ENCODE data around the gene ABCF2. TPM values are rescaled to one million over a fixed set of nuclear protein-coding genes. Genes with fewer than 3 reads are reported as not detected.

The ABCF2 gene
- total and polyA plus RNA-seq, 12 donors = 13.0 to 35.2 (median 29.5) TPM

DNA sequence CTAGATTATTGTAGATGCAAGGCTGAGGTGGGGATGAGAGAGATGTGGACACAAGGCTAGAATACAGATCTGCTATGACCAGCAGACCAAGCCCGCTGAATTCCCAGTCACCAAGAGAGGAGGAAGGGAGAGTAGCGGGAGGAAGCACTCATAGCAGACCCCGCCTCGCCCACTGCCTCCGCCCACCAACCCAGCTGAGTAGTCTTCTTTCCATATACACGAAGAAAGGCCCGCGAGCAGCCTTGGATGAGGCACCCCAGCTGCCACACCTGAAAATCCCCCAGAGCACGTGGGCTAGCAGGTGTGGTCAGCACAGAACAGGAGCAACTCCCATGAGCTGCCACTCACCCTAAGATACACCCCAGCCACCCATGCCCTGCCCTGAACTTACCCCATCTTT is 8.8 kb downstream of the ABCF2 start:
- no peaks in the 10 kb centered on the region for H3K27me3 ChIP-seq
- H3K4me1 ChIP-seq = no peaks in the 10 kb centered on the region
- H3K4me3 ChIP-seq = no peak overlapping the region
- no peak overlapping the region for H3K27ac ChIP-seq
- intact Hi-C loops (cut with DNase I) = no loop called here
- TF ChIP-seq, protein P1, sequence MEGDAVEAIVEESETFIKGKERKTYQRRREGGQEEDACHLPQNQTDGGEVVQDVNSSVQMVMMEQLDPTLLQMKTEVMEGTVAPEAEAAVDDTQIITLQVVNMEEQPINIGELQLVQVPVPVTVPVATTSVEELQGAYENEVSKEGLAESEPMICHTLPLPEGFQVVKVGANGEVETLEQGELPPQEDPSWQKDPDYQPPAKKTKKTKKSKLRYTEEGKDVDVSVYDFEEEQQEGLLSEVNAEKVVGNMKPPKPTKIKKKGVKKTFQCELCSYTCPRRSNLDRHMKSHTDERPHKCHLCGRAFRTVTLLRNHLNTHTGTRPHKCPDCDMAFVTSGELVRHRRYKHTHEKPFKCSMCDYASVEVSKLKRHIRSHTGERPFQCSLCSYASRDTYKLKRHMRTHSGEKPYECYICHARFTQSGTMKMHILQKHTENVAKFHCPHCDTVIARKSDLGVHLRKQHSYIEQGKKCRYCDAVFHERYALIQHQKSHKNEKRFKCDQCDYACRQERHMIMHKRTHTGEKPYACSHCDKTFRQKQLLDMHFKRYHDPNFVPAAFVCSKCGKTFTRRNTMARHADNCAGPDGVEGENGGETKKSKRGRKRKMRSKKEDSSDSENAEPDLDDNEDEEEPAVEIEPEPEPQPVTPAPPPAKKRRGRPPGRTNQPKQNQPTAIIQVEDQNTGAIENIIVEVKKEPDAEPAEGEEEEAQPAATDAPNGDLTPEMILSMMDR (IDR thresholded peaks at IDR 0.05) = no peak
- peaks cover 0 to 100% (median 76%) of the 10 kb centered on the region in 9 donors for H3K36me3 ChIP-seq
- DNase-seq (no peak), ATAC-seq (no peak)
- no peaks in the 10 kb centered on the region for H3K9me3 ChIP-seq
- WGBS, 2 donors = 95% methylated on average over 9 of the region's 9 CpGs

DNA sequence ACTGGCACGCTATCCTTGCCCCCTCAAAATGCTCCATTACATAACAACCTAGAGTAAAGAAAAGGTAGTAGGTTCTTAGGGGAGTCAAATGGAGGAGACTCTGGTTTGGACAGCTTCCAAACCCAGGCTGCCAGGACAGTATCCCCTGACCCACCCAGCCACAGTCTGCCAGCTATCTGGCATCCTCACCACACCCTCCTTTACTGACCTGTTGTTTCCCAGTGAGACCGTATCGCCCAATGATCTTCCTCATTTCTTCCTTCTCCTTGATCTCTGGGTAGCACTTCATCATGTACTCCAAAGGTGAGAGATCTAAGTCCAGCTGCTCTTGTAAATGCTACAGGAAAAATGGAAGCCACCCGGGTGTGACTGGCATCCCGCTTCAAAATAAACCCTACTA is 11.6 kb downstream of the ABCF2 start:
- intact Hi-C loops (cut with DNase I) = no loop called here
- 96 to 98% methylated on average over 5 of the region's 5 CpGs for WGBS, 2 donors
- H3K27me3 ChIP-seq = no peaks in the 10 kb centered on the region
- ATAC-seq = no peak
- no peak for DNase-seq
- H3K36me3 ChIP-seq = peaks cover 0 to 88% (median 51%) of the 10 kb centered on the region in 9 donors
- no peaks in the 10 kb centered on the region for H3K4me1 ChIP-seq
- no peaks in the 10 kb centered on the region for H3K9me3 ChIP-seq
- no peak overlapping the region for H3K4me3 ChIP-seq
- TF ChIP-seq, protein P1 (IDR thresholded peaks at IDR 0.05) = no peak
- no peak overlapping the region for H3K27ac ChIP-seq

DNA sequence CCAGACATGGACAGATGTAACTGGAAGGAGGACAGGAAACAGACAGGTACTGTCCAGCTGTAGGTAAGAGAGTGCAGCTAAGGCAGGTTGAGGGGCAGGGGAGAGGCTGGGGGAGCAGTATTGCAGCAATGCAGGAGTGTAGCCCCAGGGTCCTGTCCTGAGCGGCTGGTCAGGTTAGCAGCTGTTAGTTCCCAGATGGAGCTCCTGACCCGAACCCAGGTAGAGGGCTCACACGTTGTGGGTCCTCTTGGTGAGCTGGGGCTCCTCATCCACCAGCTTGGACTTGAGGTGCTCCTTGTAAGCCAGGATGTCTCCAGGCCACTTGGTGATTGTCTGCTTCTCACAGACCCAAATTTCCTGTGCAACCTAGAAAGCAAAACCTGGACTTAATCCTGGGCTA is 13.2 kb downstream of the ABCF2 start:
- ATAC-seq (no peak), DNase-seq (no peak)
- H3K36me3 ChIP-seq = peaks cover 0 to 72% (median 45%) of the 10 kb centered on the region in 9 donors
- WGBS, 2 donors = 82 to 86% methylated on average over 3 of the region's 3 CpGs
- no peaks in the 10 kb centered on the region for H3K4me1 ChIP-seq
- H3K4me3 ChIP-seq = no peak overlapping the region
- TF ChIP-seq, protein P1 (IDR thresholded peaks at IDR 0.05) = no peak
- H3K27me3 ChIP-seq = no peaks in the 10 kb centered on the region
- H3K9me3 ChIP-seq = no peaks in the 10 kb centered on the region
- intact Hi-C loops (cut with DNase I) = no loop called here
- no peak overlapping the region for H3K27ac ChIP-seq

DNA sequence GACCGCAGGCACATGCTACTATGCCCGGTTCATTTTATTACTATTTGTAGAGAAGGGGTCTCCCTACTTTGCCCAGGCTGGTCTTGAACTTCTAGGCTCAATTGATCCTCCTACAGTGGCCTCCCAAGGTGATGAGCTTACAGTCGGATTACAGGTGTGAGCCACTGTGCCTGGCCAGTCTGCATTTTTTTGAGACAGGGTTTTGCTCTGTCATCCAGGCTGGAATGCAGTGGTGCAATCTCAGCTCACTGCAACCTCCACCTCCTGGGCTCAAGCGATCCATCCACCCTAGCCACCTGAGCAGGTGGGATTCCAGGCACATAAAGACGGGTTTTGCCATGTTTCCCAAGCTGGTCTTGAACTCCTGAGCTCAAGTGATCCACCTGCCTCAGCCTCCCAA is 14.4 kb downstream of the ABCF2 start:
- no peaks in the 10 kb centered on the region for H3K4me1 ChIP-seq
- no peak for DNase-seq
- WGBS, 2 donors = 81 to 87% methylated on average over 5 of the region's 5 CpGs
- intact Hi-C loops (cut with DNase I) = no loop called here
- H3K9me3 ChIP-seq = no peaks in the 10 kb centered on the region
- H3K36me3 ChIP-seq = peaks cover 0 to 60% (median 33%) of the 10 kb centered on the region in 9 donors
- TF ChIP-seq, protein P1 (IDR thresholded peaks at IDR 0.05) = no peak
- no peak overlapping the region for H3K27ac ChIP-seq
- no peaks in the 10 kb centered on the region for H3K27me3 ChIP-seq
- no peak overlapping the region for H3K4me3 ChIP-seq
- no peak for ATAC-seq

Measured in heart right ventricle (tissue), 16 donors.